GM21367 (cell line): ENCODE results near the gene ARSB.
"Not testable (repeated sequence)": the region's sequence is repeated elsewhere in the genome, so short reads cannot be mapped to it uniquely, and the experiment has no call there.

Source experiments
- ATAC-seq: cut with Tn5 transposase; IDR thresholded peaks from one replicate; pipeline ENCODE4 v1.9.1; 2021; ENCODE audit not compliant: unreplicated experiment

ARSB gene

DNA sequence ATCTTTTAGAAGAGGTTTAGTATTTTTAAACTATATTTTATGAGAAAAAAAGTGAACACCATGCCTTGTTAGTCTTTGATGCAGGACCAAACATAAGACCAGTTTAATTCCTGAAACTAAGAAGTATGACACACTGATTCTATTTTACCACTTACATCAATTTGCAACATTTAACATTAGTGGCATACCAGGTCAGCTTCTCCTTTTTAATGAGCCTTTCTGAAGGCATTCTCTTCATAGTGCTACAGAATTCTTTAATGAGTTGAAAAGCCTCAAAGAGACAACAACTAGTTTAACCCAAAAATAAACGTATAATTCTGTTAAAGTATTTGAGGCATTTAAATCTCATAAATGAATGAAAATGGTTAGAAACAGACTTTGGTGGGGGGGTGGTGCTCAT is 28.2 kb downstream of the ARSB start:
- ATAC-seq, result no peak

DNA sequence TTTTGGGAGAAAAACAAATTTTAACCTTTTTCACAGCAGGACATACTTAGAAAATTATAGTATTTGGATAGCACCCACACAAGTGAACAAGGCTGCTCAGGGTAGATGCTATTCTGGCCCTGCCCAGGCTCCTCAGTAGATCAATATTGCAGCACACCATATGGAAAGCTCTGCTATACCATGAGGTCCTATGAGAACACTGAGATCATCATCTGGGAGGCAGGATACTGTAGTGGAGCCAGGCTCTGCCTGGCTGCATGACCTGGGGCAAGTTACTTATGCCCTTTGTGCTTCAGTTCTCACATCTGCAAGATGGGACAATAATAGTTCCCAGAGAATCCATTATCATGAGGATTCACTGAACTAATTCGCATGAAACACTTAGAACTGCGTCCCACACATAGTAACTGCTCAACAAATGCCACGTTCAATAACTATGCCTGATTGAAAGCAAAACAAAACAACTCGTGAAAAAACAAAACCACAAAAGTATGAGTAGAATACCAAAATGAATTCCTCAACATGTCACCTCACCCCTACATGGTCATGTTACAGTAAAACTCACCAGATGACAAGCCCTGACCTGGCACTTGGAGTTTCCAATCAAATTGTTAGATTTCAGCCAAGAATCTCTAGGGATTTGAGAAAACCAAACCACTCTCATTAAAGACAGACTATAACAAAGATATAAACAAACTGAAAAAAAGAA is 31.9 kb downstream of the ARSB start:
- no peak for ATAC-seq

DNA sequence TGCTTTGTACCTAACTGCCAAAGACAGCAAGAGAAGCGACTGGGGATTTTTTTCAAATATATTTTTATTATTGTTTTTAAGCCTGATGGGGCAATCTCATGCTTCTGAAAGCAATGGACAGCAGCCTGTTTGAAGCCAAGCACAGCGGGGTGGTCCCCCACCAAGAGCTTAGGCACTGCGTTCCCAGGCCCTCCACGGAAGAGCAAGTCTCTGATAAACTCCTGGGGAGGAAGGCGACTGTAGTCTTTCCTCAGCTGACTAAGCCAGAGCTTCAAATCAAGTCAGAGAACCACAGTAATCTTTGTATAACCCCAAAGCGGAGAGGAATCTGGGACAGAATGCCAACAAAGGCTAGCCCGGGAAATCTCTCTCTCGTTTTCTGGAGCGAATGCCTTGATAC is 54.4 kb downstream of the ARSB start:
- ATAC-seq, result no peak

DNA sequence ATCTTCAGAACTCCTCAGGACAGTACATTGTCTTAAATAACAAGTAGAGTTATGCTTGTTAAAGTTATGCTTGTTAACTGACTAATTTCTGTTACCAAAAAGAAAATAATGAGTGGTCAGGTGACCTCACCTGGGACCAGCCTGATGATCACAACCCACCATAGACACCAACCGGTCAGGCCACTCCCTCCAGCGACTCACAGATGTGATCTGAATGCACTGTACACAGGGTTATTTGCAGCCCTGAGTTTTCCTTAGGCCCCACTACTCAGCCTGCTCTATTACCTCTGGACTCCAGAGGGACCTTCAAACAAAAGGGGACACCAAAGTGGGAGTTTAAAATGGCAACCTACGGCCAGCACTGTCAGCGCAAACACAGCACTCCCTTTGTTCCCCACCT is 55.3 kb downstream of the ARSB start:
- no peak for ATAC-seq

DNA sequence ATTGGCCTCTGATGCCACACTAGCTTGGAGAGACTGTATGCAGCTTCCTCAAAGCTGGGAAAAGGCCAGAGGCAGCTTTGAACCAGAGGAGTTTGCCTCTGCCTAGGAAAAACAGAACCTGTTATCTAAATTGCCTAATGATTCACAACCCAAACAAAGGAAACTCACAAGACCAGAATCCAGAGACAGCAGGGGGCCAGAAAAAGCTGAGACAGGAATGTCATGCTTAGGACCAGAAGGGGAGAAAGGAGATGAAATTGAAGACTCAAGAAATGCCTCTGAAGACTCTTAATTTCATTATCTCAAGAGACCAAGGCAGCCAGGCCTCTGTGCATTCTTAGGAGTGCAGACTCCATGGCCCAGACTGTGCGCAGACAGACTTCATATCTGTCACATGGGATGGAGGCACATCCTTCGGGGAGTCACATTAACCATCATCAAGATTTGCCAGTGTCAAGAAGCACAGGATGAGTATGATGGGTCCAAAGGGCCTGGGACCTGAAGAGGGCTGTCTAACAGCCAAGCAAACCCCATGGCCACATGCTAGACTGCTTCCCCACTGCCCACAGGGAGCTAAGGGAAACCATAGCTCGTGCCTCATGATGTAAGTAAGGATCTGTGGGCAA is 57.3 kb downstream of the ARSB start:
- no peak for ATAC-seq

DNA sequence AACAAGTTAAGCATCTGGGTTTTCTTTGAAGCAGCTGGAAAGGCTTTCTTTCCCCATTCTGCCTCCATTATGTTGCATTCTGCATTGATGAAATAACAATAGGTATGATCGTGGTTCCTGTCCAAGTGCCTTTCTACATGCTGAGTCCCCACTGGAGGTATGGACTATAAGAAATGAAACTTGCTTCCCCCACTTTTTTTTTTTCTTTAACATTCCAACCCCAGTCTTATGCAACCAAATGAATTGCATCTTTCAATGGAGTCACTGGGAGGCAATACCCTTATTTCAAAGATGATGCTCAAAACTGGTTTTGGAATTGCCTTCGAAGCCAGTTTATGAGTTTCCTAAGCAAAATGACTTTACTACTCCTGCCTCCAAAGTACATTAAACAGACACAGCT is 58.9 kb downstream of the ARSB start:
- ATAC-seq, result no peak

DNA sequence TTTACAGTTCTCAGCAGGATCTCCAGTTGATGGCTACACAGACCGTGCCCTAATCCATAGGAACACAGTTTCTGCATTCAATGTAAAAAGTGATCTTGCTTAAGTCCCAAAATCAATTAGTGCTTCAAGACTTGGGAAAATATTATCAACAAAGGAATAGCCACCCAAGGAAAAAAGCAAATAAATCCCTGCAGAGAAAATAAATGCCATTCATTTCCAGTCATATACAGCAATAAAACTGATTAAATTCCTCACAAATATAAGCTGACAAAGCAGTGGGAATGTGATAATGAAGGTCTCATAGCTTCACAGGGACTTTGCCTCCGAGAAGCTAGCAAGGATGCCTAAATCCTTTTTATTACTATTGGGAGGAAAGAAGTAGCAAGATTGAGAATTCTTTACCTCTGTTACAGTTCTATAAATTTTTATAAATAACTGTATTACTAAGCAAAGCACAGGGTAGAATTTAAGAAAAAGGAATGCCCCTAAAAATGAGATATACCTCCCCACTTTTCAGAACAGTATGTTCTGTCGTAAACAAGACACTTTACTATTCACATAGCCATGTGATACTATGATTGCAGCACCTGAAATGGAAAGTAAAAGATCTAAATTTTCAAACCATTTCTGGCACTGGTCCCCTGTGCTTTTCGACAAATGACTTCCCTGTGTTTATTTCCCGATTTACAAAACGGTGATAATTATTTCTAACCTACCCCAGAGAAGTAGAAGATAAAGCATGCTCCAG is 59.8 kb downstream of the ARSB start:
- no peak for ATAC-seq

DNA sequence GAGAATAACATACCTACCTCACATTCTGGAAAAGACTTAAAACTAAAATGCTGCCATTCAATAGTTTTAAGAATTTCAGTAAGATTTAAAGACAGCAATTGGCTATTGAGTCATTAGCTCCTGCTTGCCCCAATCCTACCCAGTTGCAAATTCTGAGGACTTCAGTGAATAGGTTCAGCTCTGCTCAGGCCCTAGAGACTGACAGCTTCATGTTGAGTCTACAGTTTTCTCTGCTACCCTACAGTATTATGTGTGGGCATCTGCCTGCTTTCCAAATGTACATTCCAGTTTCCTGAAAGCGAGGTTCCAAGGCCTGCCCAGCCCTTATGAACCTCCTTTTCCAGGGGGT is 61.5 kb downstream of the ARSB start:
- no peak for ATAC-seq

DNA sequence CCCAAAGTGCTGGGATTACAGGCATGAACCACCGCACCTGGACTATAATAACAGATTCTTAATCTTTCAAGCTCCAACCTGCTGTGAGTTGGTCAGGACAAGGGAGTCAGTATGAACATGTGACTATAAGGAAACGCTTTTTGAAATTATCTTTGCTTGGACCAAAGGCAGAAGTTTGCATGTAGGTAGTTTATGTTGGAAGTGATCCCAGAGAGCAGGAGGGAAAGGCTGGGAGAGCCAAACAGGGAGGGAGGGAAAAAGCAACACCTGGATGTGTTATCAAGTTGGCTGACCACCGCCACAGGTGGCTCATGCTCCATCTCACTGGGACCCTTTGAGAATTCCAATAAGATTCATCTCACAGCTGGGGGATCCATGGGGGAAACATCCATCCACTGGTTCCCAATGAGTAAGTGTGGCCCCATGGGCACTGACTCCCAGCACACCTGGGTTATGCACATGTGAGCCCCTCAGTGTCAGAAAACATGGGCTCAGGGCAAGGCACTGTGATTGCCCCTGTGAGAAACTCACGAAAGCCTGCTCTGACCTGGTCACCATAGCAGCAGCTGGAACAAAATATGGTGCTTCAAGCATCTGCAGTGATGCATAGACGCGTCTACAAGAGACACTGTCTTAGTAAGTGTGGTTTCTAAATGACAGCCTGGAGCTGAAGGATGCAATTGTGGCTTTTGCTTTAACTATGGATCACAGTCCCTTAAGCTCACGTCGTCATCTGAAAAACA is 62.1 kb downstream of the ARSB start:
- ATAC-seq, result peak; percentile 53

DNA sequence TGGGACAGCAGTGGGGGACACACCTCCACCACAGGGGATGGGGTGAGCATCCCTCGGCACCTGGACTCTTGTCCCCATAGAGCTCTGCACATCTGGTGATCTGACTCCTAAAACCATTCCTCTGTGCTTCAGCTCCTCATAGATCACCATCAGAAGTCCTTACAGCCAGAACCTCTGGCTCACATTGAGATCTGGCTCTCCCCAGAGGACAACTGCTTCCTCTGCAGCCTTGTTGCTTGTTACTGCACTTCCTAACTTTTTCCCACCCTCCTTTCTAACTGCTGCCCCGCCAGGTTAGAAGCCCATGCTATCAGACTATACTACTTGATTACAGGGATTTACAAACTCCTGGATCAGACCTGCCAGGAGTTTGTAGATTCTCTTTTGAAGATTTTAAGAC is 64.5 kb downstream of the ARSB start:
- no peak for ATAC-seq

DNA sequence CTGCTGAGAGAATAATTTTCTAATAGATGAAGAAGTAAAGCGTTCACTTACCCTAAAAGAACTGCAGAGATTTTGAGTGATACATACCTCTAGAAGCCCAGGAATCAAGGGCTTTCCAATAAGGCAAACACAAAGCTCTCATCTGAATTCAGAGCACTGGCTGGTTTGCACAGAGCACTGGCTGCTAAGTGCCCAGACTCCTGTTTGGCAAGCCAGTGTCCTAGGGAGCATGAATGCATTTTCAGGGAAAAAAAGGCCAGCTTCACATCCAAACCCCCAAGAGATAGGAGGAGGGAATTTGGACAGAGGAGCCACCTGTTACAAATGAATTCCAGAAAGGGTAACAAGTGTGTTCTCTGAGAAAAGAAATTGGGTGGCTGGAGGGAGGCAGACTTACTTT is 65.3 kb downstream of the ARSB start:
- ATAC-seq, result no peak

DNA sequence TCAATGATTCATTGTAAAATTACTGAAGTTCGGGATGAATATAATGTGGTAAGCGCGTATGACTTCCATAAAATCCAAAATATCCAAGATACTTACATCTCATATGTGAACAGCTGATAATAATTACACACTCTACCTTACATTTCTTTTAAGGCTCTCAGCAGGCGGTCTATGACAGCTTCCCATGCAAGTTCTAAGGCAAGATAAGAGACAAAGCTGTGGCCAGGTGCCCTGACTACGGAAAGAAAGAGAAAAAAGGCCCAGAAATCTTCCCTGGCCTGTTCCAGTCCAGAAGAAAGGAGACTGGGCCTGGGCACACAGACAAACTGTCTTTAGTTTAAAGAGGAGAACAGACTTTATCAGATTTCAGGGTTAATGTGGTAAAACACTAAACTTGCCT is 69.1 kb downstream of the ARSB start:
- ATAC-seq, result no peak

DNA sequence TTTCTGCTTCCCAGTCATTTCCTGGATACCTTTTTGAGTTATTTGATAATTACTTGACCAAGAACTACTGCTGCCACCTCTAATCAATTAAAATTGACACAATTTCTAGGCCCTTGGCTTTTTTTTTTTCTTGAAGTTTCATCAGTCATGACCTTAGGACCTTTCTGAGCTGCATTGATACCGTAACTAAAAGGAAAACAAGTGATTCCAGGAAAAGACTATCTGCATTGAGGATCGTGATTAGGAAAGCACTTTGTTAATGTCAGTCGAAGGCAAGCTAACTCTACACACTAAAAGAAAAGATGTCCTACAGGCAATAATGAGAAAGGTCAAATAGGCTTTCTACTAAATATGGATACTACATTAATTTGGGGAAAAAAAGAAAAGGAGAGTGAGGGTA is 69.9 kb downstream of the ARSB start:
- ATAC-seq, result no peak

DNA sequence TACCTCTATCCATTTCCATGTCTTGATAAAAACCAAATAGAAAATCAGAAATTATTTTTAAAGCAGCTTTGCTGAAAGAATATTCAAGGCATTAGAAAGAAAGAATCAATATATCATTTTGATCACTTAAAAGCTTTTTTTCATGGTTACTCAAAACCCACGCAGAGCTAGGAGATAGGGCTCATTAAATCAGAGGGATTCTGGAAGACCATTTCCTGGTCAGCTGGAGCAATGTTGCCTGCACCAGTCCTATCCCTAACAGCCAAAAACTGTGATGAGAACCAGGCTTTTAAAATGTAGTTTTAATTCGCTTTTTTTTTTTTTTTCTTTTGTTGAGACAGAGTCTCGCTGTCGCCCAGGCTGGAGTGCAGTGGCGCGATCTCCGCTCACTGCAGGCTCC is 72.3 kb downstream of the ARSB start:
- no peak for ATAC-seq

DNA sequence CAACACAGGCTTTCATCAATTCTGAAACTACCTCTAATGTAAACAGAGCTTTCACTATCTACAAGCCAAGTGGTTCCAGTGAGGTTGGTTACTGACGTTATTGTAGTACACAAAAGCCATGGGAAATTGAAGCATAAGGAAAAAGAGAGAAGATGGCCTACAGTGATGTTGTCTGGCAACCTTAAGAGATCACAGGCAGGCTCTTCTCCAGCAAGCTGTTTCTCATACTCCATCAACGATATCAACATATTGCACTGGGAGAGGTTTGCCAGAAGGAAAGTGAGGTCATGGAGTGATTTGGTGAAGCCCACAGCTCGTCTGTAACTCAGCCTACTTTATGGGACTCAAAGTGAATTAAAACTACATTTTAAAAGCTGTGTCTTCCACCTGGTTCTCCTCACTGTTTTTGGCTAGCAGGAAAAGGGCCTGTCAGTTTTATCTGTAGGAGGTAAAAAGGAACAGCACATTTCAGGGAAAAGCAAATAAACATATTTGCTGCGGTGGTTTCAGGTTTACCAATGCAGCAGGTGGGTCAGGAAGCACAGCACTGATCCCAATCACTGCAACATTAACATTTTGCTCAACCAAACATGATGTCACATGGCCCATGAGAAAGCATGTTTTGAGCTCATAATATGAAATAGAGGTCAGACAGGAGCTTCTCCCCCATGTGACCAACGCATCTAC is 72.9 kb downstream of the ARSB start:
- ATAC-seq, result no peak

DNA sequence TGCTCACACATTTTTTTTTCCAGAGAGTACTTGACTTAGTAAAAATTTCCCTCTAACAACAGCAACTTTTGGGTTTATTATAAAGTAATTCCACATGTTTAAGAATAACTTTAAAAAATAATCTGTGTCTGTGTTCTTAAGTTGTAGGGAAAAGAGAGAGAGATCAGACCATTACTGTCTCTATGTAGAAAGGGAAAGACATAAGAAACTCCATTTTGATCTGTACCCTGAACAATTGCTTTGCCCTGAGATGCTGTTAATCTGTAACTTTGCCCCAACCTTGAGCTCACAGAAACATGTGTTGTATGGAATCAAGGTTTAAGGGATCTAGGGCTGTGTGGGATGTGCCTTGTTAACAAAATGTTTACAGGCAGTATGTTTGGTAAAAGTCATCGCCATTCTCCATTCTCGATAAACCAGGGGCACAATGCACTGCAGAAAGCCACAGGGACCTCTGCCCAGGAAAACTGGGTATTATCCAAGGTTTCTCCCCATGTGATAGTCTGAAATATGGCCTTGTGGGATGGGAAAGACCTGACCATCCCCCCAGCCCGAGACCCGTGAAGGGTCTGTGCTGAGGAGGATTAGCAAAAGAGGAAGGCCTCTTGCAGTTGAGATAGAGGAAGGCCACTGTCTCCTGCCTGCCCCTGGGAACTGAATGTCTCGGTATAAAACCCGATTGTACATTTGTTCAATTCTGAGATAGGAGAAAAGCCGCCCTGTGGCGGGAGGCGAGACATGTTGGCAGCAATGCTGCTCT is 75.7 kb downstream of the ARSB start:
- ATAC-seq, result not testable (repeated sequence)

DNA sequence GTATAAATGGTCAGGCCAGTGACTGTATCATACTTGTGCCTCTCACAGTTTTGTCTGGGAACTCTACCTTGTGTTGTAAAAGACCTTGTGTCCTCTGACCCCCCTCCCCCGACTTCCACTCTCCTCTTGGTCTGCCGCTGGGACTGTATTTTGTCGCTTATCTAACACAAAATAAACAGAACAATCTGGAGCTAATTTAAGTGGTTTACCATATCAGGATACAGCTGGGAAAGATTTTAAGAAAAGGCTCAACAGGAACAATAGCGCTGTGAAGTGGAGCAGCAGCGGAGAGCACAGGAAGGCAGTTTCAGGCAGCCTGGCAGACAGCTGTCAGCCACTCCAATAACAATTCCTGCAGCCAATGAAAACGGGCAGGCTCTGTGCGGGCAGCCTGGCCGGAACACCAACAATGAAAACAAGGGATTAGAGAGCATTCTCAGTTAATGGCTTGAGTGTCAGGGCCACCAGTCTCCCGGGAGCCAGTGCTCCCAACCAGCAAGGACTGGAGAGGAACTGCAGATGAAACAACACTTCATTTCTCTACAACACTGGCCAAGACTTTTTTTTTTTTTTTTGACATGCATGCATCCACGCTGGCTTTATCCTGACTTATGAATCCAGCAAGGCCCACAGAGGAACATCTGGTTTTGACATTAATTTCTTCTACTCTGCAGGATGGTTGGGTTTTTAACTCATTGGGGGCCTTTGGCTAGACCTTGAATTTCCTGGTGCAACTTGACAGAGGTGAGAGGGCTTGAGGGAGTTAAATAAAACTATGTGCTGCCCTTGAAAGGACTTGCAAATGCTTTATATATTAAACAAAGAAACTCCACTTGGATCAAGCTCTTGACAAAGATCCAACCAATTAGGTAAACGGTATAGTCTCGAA is 76.7 kb downstream of the ARSB start:
- ATAC-seq, result no peak

DNA sequence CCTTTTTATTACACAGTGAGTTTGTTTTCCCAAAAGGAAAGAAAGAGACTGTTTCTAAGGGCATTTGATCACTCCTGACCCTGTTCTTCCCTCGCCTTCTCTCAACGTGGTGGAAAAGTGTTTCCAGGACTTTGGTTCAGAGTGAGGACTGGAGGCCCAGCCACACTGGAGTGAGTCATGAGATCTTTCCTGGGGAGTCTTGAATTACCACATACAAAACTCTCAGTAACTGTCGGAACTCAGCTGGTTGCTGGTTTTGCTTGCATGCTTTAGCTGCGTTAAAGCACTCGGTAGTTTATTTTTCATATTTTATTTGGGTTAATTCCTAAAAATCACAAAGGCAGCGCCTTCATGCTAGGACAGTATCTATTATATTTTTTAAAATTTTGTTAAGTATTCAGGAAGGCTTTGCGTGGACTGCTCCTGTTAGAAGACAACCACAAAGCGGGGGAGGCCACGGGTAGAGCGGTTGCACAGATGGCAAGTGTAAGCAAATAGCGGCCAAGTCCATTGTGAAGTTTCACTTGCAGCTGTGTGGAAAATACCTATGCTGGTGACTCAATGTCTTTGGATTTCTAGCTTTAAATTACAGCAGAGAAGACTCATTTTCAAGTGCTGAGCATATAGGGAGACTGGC is 77.7 kb downstream of the ARSB start:
- ATAC-seq, result no peak
